ENCODE measurements around the gene SGSM2. TPM values are rescaled to one million over a fixed set of nuclear protein-coding genes. Genes with fewer than 3 reads are reported as not detected.

The SGSM2 gene
- total and polyA plus RNA-seq, 2 of the 13 experiments (the other 11 are each of a cell fraction or from before 2014, with no cell fraction given), result 30.4 to 51.3 TPM

GRCh38 chr17:2303204-2304188 is 33.8 kb upstream of the SGSM2 start, which contains the start of the genes SMG6 and SRR (continued):
- TF ChIP-seq ETV5 (CRISPR knock-in tag; IDR thresholded peaks at IDR 0.05; ENCODE audit: borderline replicate concordance) (no peak), ZNF296 (CRISPR knock-in tag; conservative IDR thresholded peaks at IDR 0.05) (no peak), FLYWCH1 (CRISPR knock-in tag; IDR thresholded peaks at IDR 0.05) (no peak), HDAC6 (IDR thresholded peaks at IDR 0.05; ENCODE audit: low read depth, low read length) (no peak), TAF1 (CRISPR knock-in tag; IDR thresholded peaks at IDR 0.05) (peak; percentile 83), ZSCAN30 (CRISPR knock-in tag; IDR thresholded peaks at IDR 0.05) (0 out of 2 replicates have a peak, but pooled peaks have one; percentile 54), RBFOX2 (IDR thresholded peaks at IDR 0.05; ENCODE audit: low read depth, low read length) (peak; percentile 87), ZNF205 (CRISPR knock-in tag; IDR thresholded peaks at IDR 0.05) (peak; percentile 7; the same call in 1 of the 2 replicates), ZNF891 (CRISPR knock-in tag; IDR thresholded peaks at IDR 0.05) (no peak; the same call in 1 of the 2 replicates), ZMYM3 (CRISPR knock-in tag; IDR thresholded peaks at IDR 0.05) (peak; percentile 49; the same call in 1 of the 2 replicates), HNF1A (IDR thresholded peaks at IDR 0.05; ENCODE audit: low read depth) (no peak), HNF1A (CRISPR knock-in tag; IDR thresholded peaks at IDR 0.05; ENCODE audit: borderline replicate concordance) (peak; percentile 46; the same call in 1 of the 2 replicates), KMT2B (CRISPR knock-in tag; IDR thresholded peaks at IDR 0.05) (peak; percentile 21; the same call in 1 of the 2 replicates), ZBTB7A (CRISPR knock-in tag; IDR thresholded peaks at IDR 0.05) (no peak; the same call in 1 of the 2 replicates), MED8 (CRISPR knock-in tag; IDR thresholded peaks at IDR 0.05; ENCODE audit: insufficient replicate concordance) (no peak), IKZF5 (CRISPR knock-in tag; IDR thresholded peaks at IDR 0.05) (peak; percentile 39), CEBPB (IDR thresholded peaks at IDR 0.05; ENCODE audit: borderline replicate concordance, low read depth, low read length) (no peak)
- TF ChIP-seq, protein P1, sequence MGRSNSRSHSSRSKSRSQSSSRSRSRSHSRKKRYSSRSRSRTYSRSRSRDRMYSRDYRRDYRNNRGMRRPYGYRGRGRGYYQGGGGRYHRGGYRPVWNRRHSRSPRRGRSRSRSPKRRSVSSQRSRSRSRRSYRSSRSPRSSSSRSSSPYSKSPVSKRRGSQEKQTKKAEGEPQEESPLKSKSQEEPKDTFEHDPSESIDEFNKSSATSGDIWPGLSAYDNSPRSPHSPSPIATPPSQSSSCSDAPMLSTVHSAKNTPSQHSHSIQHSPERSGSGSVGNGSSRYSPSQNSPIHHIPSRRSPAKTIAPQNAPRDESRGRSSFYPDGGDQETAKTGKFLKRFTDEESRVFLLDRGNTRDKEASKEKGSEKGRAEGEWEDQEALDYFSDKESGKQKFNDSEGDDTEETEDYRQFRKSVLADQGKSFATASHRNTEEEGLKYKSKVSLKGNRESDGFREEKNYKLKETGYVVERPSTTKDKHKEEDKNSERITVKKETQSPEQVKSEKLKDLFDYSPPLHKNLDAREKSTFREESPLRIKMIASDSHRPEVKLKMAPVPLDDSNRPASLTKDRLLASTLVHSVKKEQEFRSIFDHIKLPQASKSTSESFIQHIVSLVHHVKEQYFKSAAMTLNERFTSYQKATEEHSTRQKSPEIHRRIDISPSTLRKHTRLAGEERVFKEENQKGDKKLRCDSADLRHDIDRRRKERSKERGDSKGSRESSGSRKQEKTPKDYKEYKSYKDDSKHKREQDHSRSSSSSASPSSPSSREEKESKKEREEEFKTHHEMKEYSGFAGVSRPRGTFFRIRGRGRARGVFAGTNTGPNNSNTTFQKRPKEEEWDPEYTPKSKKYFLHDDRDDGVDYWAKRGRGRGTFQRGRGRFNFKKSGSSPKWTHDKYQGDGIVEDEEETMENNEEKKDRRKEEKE (IDR thresholded peaks at IDR 0.05), result no peak
- TF ChIP-seq, protein P2, sequence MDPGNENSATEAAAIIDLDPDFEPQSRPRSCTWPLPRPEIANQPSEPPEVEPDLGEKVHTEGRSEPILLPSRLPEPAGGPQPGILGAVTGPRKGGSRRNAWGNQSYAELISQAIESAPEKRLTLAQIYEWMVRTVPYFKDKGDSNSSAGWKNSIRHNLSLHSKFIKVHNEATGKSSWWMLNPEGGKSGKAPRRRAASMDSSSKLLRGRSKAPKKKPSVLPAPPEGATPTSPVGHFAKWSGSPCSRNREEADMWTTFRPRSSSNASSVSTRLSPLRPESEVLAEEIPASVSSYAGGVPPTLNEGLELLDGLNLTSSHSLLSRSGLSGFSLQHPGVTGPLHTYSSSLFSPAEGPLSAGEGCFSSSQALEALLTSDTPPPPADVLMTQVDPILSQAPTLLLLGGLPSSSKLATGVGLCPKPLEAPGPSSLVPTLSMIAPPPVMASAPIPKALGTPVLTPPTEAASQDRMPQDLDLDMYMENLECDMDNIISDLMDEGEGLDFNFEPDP (CRISPR knock-in tag; conservative IDR thresholded peaks at IDR 0.05), result 0 out of 2 replicates have a peak, but pooled peaks have one; percentile 62

All from HepG2 (cell line).